ENCODE measurements around the gene EML4. TPM values are rescaled to one million over a fixed set of nuclear protein-coding genes. Genes with fewer than 3 reads are reported as not detected.

The EML4 gene
- total and polyA plus RNA-seq, 2 of the 13 experiments (the other 11 are each of a cell fraction or from before 2014, with no cell fraction given): 243 to 476 TPM

DNA sequence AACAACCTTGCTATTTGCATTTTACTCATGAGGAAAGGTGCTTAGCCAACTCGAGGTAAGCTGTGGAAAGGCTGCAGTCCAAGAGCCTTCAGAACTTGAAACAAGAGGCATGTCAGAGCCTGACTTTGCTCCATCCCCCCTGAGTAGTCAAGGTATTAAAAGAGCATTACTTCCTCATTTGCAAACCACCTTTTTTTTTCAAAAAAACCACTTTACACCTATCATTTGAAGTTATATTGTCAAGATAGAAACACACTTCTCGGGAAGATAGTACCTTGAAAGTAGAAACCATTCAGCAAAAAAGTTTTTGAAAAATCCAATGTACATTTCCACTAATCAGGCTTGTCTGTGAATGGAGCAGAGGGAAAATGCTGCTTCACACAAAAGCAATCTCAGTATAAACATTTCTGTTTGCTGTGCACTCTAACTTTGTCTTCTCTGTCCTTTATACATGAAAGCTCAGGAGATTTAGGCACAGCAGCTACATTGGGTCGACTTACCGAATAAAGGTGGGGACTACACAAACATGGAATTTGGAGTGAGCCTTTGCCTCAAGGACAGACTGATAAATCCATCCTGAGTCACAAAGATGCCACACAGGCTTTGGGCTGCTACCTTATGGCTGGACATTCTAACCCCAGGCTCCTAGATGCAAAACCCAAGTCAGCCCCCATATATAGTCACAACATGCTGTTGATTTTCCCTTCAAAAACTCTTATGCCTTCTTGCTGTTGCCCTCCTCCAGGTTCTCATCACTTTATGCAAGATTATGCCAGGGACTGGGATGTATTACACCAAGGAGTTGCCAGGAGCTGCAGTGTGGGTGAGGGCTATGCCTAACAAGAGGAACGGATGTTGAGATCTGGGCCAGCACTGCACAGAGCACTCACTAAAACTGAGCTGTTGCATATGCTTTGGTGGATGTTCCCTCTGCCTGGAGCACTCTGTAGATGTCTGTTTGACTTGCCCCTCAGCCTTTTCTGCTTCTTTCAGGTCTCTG lies 41.4 kb upstream of the EML4 start (continued):
- TF ChIP-seq RAD51 (IDR thresholded peaks at IDR 0.05; ENCODE audit: borderline replicate concordance) (no peak), ZNF709 (CRISPR knock-in tag; IDR thresholded peaks at IDR 0.05) (no peak), ZNF121 (CRISPR knock-in tag; IDR thresholded peaks at IDR 0.05) (peak; percentile 57), SUZ12 (IDR thresholded peaks at IDR 0.05; ENCODE audit: low read depth, low read length) (no peak), GFI1 (CRISPR knock-in tag; IDR thresholded peaks at IDR 0.05; ENCODE audit: borderline replicate concordance) (peak; percentile 95), HES4 (CRISPR knock-in tag; IDR thresholded peaks at IDR 0.05; ENCODE audit: borderline replicate concordance) (no peak), TBP (CRISPR knock-in tag; IDR thresholded peaks at IDR 0.05) (no peak), KLF16 (CRISPR knock-in tag; IDR thresholded peaks at IDR 0.05) (peak in 1 of 2 experiments; percentile 58; a peak in 1 of 4 replicates), ISX (CRISPR knock-in tag; conservative IDR thresholded peaks at IDR 0.05) (no peak), CCDC6 (CRISPR knock-in tag; IDR thresholded peaks at IDR 0.05) (peak; percentile 22), ZNF263 (CRISPR knock-in tag; IDR thresholded peaks at IDR 0.05) (peak; percentile 88), NBN (conservative IDR thresholded peaks at IDR 0.05) (no peak), ZNF232 (CRISPR knock-in tag; IDR thresholded peaks at IDR 0.05; ENCODE audit: borderline replicate concordance) (0 out of 2 replicates have a peak, but pooled peaks have one; percentile 67), U2AF1 (optimal IDR thresholded peaks at IDR 0.05; ENCODE audit: low read depth, low read length) (no peak), PHB2 (IDR thresholded peaks at IDR 0.05; ENCODE audit: partially characterized antibody) (no peak), ZNF577 (CRISPR knock-in tag; IDR thresholded peaks at IDR 0.05; ENCODE audit: borderline replicate concordance, low read depth) (no peak), HBP1 (CRISPR knock-in tag; IDR thresholded peaks at IDR 0.05; ENCODE audit: low read depth) (0 out of 2 replicates have a peak, but pooled peaks have one; percentile 16), ZNF333 (CRISPR knock-in tag; IDR thresholded peaks at IDR 0.05; ENCODE audit: borderline replicate concordance) (no peak), ZNF317 (CRISPR knock-in tag; IDR thresholded peaks at IDR 0.05) (0 out of 2 replicates have a peak, but pooled peaks have one; percentile 19), ZNF7 (CRISPR knock-in tag; IDR thresholded peaks at IDR 0.05) (no peak), ZNF766 (CRISPR knock-in tag; IDR thresholded peaks at IDR 0.05; ENCODE audit: borderline replicate concordance) (no peak; the same call in 1 of the 2 replicates), SP1 (IDR thresholded peaks at IDR 0.05) (no peak), SP1 (CRISPR knock-in tag; IDR thresholded peaks at IDR 0.05) (0 out of 2 replicates have a peak, but pooled peaks have one; percentile 14)
- TF ChIP-seq, protein P1, sequence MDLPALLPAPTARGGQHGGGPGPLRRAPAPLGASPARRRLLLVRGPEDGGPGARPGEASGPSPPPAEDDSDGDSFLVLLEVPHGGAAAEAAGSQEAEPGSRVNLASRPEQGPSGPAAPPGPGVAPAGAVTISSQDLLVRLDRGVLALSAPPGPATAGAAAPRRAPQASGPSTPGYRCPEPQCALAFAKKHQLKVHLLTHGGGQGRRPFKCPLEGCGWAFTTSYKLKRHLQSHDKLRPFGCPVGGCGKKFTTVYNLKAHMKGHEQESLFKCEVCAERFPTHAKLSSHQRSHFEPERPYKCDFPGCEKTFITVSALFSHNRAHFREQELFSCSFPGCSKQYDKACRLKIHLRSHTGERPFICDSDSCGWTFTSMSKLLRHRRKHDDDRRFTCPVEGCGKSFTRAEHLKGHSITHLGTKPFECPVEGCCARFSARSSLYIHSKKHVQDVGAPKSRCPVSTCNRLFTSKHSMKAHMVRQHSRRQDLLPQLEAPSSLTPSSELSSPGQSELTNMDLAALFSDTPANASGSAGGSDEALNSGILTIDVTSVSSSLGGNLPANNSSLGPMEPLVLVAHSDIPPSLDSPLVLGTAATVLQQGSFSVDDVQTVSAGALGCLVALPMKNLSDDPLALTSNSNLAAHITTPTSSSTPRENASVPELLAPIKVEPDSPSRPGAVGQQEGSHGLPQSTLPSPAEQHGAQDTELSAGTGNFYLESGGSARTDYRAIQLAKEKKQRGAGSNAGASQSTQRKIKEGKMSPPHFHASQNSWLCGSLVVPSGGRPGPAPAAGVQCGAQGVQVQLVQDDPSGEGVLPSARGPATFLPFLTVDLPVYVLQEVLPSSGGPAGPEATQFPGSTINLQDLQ (CRISPR knock-in tag; IDR thresholded peaks at IDR 0.05): no peak
- TF ChIP-seq, protein P2, sequence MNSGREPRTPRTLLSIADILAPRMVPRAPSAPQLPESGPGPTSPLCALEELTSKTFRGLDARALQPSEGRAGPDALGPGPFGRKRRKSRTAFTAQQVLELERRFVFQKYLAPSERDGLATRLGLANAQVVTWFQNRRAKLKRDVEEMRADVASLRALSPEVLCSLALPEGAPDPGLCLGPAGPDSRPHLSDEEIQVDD (CRISPR knock-in tag; IDR thresholded peaks at IDR 0.05; ENCODE audit: borderline replicate concordance): no peak

Data from HepG2 (cell line).